ENCODE measurements around the gene CREB1. TPM values are rescaled to one million over a fixed set of nuclear protein-coding genes. Genes with fewer than 3 reads are reported as not detected.

The CREB1 gene
- total RNA-seq, 1 donor from 2014 or later: 38.3 TPM

DNA sequence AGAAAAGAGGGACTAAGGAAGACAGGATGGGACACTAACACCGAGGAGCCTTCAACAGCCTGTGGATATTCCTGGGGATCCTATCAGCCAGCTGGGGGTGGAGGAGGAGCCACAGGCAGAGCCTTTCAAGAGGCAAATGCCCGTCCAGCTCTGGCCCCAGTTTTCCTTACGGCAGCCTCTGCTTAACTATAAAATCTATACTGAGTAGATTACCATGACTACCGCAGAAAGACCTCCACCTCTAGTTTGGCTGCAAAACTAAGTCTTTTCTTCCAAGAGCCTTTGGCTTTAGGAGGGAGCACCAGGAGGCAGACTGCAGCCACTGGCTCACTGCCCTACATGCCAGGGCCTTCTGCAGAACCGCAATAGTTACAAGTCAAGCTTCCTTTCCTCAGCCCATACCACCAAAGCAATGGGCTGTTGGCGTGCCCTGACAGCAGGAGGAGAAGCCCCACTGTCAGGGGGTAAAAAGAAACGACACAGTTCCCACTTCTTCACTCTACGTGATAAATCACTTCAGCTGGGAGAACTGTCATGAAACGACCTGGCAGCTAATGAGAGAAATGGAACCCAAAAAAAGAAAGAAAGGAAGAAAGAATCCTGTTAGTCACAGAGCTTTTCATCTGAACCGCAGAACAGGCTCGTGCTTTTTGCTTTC lies 25.1 kb upstream of the CREB1 start:
- peak in 1 of 2 donors; percentile 26 for DNase-seq (ENCODE audit: low read depth in 2 of 2)

DNA sequence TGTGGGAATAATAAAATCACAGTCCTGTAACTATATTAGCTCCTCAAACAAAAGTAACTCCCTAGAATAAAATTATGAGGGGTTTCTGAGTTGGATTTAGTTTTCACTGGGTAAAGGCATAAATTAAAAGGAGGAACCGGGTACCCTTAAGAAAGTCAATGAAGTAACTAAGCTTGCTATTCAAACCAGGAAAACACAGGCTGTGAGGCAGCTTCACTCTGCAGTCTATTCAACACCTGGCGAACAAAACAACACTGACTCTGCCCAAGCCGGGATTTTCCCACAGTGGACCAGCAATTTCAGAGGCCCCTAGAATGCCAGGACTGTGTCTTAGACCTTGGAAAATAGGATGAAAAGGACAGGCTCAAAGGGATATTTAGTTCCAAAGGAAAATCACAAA lies 24.6 kb upstream of the CREB1 start:
- DNase-seq (ENCODE audit: low read depth in 2 of 2): peak in 1 of 2 donors; percentile 44

DNA sequence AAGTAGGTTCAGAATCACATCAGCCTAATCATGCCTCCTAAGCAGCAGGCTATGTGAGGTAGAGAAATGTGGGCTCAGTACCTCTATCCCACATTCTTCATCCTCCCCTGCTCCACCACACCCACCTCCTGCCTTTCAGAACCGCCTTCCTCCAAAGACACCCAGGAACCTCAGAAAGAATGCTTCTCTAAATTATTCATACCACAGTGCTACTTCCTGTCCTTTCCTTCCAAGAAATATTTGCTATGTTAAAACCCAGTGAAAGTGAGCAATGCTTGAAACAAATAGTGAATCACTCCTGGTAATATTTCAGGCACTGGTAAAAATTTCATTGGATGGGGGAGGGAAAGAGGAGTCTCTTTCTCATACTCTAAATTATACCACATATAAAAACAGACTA lies 24.0 kb upstream of the CREB1 start:
- DNase-seq (ENCODE audit: low read depth in 2 of 2): peak in 1 of 2 donors; percentile 64

DNA sequence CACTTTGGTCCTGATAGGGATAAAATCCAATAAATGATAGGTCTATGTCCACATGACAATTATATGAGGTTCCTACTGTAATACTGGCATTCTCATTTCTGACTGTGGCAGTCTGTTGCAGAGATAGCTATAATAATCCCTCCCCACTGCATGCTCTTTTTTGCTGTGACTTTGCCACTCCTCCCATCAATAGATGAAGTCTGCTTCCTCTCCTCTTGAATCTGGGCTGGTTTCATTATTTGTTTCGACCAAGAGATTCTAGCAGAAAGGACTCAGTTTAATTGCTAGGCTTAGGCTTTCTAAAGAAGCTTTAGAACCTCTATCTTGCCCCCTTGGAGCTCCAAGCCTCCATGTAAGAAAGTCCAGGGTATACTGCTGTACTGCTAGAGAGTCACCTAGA lies 23.3 kb upstream of the CREB1 start:
- no peak for DNase-seq (ENCODE audit: low read depth in 2 of 2)

DNA sequence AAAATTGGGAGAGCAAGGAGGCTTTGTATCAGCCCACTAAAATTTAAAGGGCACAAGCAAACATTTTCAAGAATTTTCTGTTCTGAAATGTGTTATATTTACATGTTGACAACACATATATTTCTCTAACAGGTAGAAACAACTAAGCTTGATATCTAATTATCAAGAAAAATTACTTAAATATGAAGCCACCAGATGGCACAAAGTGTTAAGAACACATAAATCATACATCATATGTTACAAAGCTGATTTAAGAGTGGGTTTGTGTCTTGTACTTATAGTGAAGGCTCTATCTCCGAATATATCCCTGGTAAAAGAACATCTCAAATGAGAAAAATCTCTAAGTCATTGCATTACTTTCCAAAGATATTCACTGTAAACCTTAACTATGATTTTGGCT lies 19.6 kb upstream of the CREB1 start:
- DNase-seq (ENCODE audit: low read depth in 2 of 2): no peak

DNA sequence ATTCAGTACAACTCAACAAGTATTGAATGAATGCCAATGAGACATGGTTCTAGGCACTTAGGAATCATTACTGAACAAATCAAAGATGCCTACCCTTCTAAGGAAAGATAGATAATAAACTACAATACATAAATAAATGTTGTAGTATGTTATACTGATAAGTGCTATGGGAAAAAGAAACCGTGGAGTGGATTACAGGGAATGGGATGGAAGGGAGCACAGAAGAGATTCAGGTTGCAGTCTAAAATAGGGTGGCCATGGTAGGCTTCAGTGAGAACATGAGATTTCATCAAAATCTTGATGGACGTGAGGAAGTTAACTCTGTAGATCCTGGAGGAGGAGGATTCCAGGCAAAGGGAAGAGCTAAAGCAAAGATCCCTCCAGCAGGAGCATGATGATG lies 17.9 kb upstream of the CREB1 start:
- peak in 1 of 2 donors; percentile 7 for DNase-seq (ENCODE audit: low read depth in 2 of 2)

DNA sequence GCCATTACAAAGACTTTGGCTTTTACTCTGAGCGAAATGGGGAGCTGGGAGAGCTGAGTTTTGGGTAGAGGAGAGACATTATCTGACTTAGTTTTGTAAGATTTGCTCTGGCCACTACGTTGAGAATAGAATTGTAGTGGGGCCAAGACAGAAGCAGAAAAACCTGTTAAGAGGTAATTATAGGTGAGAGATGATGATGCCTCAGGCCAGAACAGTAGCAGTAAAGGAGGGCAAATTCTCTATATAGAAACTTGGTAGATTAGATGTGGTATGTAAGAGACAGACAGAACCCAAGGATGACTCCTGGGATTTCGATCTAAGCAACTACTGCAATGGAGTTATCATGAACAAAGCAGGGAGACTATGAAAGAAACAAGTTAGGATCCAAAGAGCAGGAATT lies 17.4 kb upstream of the CREB1 start:
- DNase-seq (ENCODE audit: low read depth in 2 of 2): no peak

DNA sequence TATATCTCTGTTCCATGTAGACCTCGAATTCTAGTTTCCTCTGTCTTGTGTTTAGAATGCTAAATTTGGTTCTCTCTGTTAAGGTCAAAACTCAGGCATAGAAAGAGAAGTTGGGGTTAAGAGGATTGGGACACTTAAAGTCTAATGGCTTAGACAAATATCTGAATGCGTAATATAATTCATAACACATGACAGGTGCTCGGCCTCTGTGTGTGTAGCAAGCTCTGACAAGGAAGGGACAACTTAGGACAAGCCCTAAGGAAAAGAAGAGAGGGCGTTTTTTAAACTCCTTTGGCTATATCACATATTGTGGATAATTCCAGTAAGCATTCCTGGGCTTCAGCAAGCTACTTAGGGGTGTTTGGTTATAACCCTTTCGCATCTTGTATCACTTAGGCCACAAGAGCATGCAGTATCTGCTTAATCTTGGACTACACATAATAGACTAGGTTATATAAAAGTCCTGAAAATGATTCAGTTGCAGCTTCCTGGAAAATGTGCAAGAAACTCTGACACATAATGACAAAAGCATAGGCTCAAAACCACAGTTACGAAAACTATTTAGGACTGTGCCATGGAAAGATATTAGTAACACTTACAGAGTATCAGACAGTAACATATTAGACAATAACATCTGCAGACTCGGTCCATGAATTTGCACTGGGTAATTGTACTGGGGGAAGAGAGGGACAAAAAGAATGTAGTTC lies 16.1 kb upstream of the CREB1 start:
- peak in 1 of 2 donors; percentile 79 for DNase-seq (ENCODE audit: low read depth in 2 of 2)

DNA sequence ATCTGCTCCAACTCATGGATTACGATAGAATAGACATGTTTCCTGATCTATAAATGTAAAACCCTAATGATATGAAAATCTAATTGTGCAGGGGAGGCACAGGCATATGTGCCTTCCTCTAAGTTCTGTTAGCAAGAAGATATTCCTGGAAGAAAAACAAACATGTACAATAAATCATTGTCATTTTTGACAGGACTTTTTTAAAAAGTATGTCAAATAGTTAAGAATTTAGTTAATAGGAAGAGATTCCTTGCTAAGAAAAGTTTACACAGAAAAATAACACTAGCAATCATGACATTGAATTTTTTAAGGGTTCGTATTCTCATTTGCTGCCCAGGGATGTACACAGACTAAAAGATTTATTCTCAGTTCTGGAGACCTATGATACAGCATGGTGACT lies 15.3 kb upstream of the CREB1 start:
- no peak for DNase-seq (ENCODE audit: low read depth in 2 of 2)

DNA sequence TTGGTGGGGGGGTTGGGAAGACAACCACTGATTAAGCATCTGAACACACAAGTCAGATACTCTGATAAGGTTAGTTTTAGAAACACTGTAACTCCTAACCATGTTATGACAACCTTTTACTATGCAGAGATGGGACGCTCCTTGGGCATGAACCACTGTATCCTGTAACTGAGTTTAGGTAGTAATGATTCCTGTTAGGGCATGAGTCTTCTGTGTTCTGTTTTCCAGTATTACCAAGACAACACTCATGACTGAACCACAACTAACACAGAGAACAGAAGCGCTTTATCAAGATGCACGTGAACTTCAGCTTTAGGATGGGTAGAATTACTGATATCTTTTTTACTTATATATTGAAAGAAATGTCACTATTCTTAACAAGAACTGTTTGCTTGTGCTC lies 14.1 kb upstream of the CREB1 start:
- no peak for DNase-seq (ENCODE audit: low read depth in 2 of 2)

DNA sequence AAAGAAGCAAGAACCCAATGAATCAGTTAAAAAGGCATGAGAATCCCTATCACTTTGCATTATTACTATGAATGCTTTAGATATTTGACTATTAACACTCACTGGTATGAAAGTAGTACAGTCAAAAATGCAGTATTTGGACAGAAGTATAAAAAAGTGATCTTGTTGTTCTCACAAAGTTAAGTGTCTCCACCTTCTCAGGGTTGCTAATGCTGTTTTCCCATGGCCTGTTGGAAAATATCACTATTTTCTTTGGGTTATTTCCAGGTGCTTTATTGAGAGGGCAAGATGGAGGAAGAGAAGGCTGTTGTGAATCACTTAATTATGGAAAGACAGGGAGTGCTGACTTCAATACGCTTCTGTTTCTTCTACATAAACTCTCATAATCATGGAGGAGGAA lies 13.6 kb upstream of the CREB1 start:
- DNase-seq (ENCODE audit: low read depth in 2 of 2): no peak

DNA sequence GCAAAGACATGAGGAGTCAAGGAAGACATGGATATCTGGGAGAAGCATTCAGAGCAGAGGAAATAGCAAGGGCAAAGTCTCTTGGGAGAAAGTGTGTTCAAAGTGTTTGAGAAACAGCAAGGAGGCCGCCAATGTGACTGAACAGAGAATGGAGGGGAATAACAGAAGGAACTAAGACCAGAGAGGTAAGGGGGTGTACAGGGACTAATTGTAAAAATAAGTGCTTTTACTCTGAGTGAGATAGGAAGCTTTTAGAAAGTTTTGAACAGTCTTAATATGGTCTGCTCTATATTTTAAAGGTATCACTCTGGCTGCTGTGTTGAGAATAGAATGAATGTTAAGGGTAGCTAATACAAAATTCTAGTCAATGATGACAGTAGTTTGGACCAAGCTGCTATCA lies 6.8 kb upstream of the CREB1 start:
- DNase-seq (ENCODE audit: low read depth in 2 of 2): no peak

DNA sequence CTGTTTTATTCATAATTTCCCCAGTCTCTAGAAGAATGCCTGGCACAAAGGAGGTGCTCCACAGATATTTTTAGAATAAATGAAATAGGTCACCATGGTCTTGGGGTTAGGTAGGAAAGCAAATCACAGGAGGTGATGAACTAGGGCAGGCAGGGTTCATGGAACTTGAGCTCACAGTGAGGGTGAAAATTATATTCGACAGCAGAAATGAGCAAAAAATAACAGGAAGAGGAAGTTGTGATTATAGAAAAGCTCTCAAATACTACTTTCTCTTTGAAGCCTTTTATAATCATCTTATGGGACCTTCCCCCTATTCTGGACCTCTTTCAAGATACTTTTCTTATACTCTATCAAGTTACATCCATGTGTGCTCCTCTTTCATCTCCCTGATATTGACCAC lies 4.5 kb upstream of the CREB1 start:
- DNase-seq (ENCODE audit: low read depth in 2 of 2): peak in 1 of 2 donors; percentile 6

DNA sequence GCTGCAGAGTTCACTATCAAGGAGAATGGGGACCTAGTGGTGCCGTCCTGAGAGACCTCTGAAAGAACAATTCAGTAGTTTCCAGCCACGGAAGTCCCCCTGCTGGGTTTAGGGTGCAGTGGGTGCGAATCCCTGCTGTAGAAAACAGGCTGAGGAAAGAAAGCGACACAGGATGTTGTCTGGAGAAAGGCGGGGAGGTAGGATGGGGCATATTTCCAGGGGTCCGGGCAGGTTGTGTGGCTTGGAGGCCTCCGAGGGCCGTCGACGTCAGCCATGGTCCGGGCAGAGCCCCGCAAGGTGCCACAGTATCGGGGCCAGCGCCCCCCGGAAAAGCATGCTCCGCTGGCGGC lies 807 bp upstream of the CREB1 start:
- DNase-seq (ENCODE audit: low read depth in 2 of 2): peak in 1 of 2 donors; percentile 45

DNA sequence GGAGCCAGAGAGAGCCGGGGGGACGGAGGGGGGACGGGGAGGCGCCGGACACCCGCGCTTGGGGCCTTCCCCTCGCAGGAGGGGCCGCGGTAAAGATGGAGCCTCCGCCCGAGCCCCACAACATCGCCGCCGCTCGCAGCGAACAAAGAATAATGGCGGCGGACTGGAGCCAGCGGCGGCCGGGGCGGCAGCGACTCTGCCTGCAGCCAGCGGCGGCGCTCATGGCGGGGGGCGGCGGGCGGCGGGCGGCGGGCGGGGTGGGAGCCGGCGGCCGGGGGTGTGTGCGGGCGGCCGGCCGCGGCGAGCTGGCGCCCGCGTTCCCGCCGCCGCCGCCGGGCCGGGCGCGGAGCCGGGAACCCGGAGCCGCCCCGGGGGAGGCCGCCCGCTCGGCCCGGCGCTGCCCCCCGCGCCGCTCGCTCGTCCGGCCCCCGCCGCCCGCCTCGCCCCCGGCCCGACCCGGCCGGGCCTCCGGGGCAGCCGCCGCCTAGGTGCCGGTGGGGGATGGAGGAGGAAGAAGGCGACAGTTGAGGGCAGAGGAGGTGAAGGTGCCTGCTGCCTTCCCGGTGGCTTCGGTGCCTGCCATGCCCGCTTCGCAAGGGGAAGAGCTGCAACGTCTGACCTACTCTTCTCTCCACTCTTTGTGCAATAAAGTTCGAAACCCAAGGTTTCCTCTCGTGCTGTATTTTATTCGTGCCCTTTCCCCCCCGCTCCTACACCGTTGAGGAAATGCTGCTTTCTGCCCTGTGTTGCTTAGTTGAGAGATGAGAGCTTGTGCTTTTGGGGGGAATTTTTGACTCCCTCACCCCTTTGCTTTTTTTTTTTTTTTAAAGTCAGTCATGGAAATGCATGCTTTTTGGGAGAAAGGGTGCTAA lies 634 bp downstream of the CREB1 start:
- peak; percentile 54 to 63 for DNase-seq (ENCODE audit: low read depth in 2 of 2)

DNA sequence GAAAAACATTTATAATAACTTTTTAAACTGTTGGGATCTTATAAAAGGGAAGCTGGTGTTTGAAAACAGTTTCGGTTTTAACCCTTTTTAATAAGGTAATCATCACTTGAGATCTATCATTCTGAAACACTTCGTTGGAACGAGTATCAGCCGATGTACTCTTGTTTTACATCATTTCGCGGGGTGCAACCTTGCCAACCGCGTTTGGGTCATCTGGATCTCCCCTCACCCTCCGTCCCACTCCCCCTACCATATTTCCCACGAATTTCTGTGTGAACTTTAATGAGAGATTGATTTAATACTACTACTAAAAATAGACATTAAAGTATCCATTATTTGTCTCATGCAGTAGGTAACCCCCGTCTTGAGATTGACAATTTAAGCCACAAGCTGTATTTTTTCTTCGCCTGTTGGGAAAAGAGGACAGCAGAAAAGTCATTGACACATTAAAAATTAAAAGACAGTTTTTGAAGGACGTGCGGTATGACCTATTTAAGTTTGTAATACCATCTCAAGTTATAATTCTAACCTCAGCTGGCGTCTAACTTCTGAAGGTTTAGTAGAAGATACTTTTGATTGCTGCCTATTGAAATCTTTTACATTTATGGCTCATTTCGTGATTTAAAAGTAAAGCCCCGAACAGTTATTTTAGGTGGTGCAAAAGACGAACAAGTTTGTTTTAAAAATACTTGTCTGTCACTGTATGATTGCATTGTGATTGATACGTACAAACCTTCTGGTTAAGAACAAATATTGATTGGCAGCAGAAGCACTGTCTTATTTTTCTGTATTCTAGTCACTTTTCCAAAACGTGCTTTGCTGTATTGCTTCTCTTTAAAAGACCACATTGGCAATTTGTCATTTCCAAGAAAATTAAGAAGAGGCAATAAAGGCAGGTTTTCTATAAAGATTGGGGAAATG lies 1.5 kb downstream of the CREB1 start:
- DNase-seq (ENCODE audit: low read depth in 2 of 2): peak; percentile 37

DNA sequence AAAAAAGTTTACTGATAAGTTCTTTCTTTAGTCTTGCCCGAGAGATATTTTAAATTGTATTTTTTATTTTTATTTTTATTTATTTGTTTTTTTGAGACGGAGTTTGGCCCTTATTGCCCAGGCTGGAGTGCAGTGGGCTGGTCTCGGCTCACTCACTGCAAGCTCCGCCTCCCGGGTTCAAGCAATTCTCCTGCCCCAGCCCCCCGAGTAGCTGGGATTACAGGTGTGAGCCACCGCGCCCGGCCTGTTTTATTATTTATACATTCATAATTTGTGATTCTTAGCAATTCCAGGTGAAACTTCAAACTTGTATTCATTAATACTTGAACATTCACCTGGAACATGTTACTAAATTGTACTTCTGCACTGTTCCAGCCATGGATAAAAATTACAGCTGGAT lies 2.9 kb downstream of the CREB1 start:
- no peak for DNase-seq (ENCODE audit: low read depth in 2 of 2)

DNA sequence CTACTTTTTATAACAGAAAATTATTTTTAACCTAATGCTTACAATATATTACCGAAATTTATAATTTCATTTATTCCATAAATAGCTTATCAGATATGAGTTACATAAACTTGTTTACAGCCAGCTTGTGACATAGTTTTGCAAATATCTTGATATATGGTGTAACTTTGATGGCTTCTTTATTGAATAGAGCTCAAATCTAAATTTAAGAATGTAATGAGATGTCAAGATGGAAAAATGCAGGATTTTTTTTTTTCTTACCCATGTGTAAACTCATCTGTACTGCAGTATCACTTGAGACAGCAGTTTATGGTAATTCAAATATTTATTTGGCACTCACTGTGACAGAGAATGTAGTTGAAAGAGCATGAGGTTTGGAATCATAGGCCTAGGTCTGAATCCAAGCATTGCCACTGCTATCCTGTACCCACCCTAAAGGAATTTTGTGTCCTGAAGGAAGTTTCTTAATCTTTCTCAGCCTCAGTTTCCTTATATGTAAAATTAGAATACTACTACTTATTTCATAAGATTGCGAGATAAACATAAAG lies 3.8 kb downstream of the CREB1 start:
- no peak for DNase-seq (ENCODE audit: low read depth in 2 of 2)

DNA sequence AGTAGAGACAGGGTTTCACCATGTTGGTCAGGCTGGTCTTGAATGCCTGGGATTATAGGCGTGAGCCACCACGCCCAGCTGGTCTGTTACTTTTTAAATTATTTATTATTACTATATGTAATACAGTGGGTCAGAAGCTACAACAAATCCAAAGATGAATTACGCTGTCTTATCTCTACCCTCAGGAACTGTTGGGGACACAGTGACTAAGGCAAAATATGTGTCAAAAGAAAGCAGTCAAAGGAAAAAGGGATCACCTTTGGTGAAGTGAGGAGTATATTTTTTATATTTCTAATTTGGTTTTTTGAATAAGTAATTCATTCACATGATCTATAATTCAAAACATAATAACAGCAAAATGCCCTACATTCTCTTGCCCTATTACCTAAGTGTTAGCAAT lies 4.7 kb downstream of the CREB1 start:
- no peak for DNase-seq (ENCODE audit: low read depth in 2 of 2)

DNA sequence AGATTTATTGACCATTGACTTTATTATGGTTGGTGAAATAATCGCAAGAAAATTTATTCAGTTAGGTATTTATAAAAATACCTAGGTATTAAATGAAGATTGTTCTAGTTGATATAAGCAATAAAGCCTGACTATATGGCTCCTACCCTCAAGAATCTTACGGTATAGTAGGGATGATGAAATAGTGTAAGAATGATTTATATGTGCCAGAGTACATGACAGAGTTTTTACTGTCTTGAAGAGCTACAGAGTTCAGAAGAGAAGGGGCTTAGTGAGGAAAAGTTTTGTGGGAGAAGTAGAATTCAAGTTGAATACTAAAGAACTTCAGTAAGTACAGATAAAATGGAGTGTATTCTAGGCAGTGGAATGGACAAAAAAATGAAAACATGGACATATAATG lies 9.7 kb downstream of the CREB1 start:
- no peak for DNase-seq (ENCODE audit: low read depth in 2 of 2)

DNA sequence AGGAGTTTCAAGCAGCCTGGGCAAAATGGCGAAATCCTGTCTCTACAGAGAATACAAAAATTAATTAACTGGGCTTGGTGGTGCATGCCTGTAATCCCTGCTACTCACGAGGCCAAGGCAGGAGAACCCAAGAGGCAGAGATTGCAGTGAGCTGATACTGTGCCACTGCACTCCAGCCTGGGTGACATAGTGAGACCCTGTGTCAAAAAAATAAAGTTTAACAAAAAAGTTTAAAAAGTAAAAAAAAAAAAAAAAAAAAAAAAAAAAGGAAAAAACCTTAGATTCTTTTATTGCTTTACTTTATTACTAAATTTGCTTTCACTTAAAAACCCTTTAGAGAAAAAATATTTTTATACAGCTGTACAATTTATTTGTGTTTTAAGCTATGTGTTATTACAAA lies 10.7 kb downstream of the CREB1 start:
- no peak for DNase-seq (ENCODE audit: low read depth in 2 of 2)
